ENCODE results near the gene ADGRG4. TPM values are rescaled to one million over a fixed set of nuclear protein-coding genes. Genes with fewer than 3 reads are reported as not detected.
"Not testable (repeated sequence)": the region's sequence is repeated elsewhere in the genome, so short reads cannot be mapped to it uniquely, and the experiment has no call there.

The ADGRG4 gene
- total RNA-seq, 1 donor from 2014 or later = not detected

- Mint-ChIP-seq H3K9me3 (ENCODE audit: unreplicated experiment) (no peaks in the 10 kb centered on the region), H3K4me3 (ENCODE audit: unreplicated experiment) (no peak overlapping the region), H3K27ac (ENCODE audit: unreplicated experiment) (no peak overlapping the region), H3K36me3 (ENCODE audit: low read depth, unreplicated experiment) (no peaks in the 10 kb centered on the region), H3K4me1 (ENCODE audit: unreplicated experiment) (peaks cover 13% of the 10 kb centered on the region), H3K27me3 (ENCODE audit: unreplicated experiment) (peaks cover 3% of the 10 kb centered on the region)
- DNase-seq (ENCODE audit: low spot score) = no peak
- no peak for TF ChIP-seq CTCF (IDR thresholded peaks at IDR 0.05; ENCODE audit: unreplicated experiment)
Observed at GRCh38 chrX:136273986-136274385, 26.8 kb upstream of the ADGRG4 start.

GRCh38 chrX:136275553-136275952 is 25.2 kb upstream of the ADGRG4 start:
- Mint-ChIP-seq H3K36me3 (ENCODE audit: low read depth, unreplicated experiment) (no peaks in the 10 kb centered on the region), H3K4me3 (ENCODE audit: unreplicated experiment) (no peak overlapping the region), H3K27ac (ENCODE audit: unreplicated experiment) (no peak overlapping the region), H3K4me1 (ENCODE audit: unreplicated experiment) (peaks cover 7% of the 10 kb centered on the region), H3K27me3 (ENCODE audit: unreplicated experiment) (peaks cover 3% of the 10 kb centered on the region), H3K9me3 (ENCODE audit: unreplicated experiment) (no peaks in the 10 kb centered on the region)
- TF ChIP-seq CTCF (IDR thresholded peaks at IDR 0.05; ENCODE audit: unreplicated experiment) = no peak
- DNase-seq (ENCODE audit: low spot score) = no peak

- H3K36me3 Mint-ChIP-seq (ENCODE audit: low read depth, unreplicated experiment); H3K27ac Mint-ChIP-seq (ENCODE audit: unreplicated experiment); H3K9me3 Mint-ChIP-seq (ENCODE audit: unreplicated experiment); H3K4me1 Mint-ChIP-seq (ENCODE audit: unreplicated experiment); DNase-seq (ENCODE audit: low spot score); H3K4me3 Mint-ChIP-seq (ENCODE audit: unreplicated experiment); H3K27me3 Mint-ChIP-seq (ENCODE audit: unreplicated experiment): not testable (repeated sequence)
Observed at GRCh38 chrX:136286375-136286774, 14.4 kb upstream of the ADGRG4 start.

- Mint-ChIP-seq H3K27ac (ENCODE audit: unreplicated experiment) (no peak overlapping the region), H3K36me3 (ENCODE audit: low read depth, unreplicated experiment) (no peaks in the 10 kb centered on the region), H3K4me1 (ENCODE audit: unreplicated experiment) (no peaks in the 10 kb centered on the region), H3K9me3 (ENCODE audit: unreplicated experiment) (no peaks in the 10 kb centered on the region), H3K4me3 (ENCODE audit: unreplicated experiment) (no peak overlapping the region), H3K27me3 (ENCODE audit: unreplicated experiment) (no peaks in the 10 kb centered on the region)
- no peak for TF ChIP-seq CTCF (IDR thresholded peaks at IDR 0.05; ENCODE audit: unreplicated experiment)
- no peak for DNase-seq (ENCODE audit: low spot score)
Observed at GRCh38 chrX:136291824-136292223, 8.9 kb upstream of the ADGRG4 start.

GRCh38 chrX:136292656-136293055 is 8.1 kb upstream of the ADGRG4 start:
- H3K9me3 Mint-ChIP-seq (ENCODE audit: unreplicated experiment) = no peaks in the 10 kb centered on the region
- no peak for TF ChIP-seq CTCF (IDR thresholded peaks at IDR 0.05; ENCODE audit: unreplicated experiment)
- DNase-seq (ENCODE audit: low spot score) = no peak
- H3K27ac Mint-ChIP-seq (ENCODE audit: unreplicated experiment) = no peak overlapping the region
- no peaks in the 10 kb centered on the region for H3K27me3 Mint-ChIP-seq (ENCODE audit: unreplicated experiment)
- H3K36me3 Mint-ChIP-seq (ENCODE audit: low read depth, unreplicated experiment) = no peaks in the 10 kb centered on the region
- H3K4me3 Mint-ChIP-seq (ENCODE audit: unreplicated experiment) = no peak overlapping the region
- H3K4me1 Mint-ChIP-seq (ENCODE audit: unreplicated experiment) = no peaks in the 10 kb centered on the region

GRCh38 chrX:136295380-136295779 is 5.4 kb upstream of the ADGRG4 start:
- H3K9me3 Mint-ChIP-seq (ENCODE audit: unreplicated experiment) = no peaks in the 10 kb centered on the region

More at GRCh38 chrX:136295380-136295779, 5.4 kb upstream of the ADGRG4 start:
- no peak for DNase-seq (ENCODE audit: low spot score)
- H3K36me3 Mint-ChIP-seq (ENCODE audit: low read depth, unreplicated experiment) = no peaks in the 10 kb centered on the region
- no peaks in the 10 kb centered on the region for H3K27me3 Mint-ChIP-seq (ENCODE audit: unreplicated experiment)
- H3K4me1 Mint-ChIP-seq (ENCODE audit: unreplicated experiment) = no peaks in the 10 kb centered on the region
- no peak overlapping the region for H3K27ac Mint-ChIP-seq (ENCODE audit: unreplicated experiment)
- TF ChIP-seq CTCF (IDR thresholded peaks at IDR 0.05; ENCODE audit: unreplicated experiment) = no peak
- no peak overlapping the region for H3K4me3 Mint-ChIP-seq (ENCODE audit: unreplicated experiment)
